GM12892 (cell line): ENCODE measurements around the gene RBL2.

Experiments
- POLR2A ChIP-seq: IDR thresholded peaks from 2 replicates; pipeline ENCODE4 v1.6.1; 2011; ENCODE audit warnings: low read depth, low read length, control low read depth
- TAF1 ChIP-seq: IDR thresholded peaks from 2 replicates; pipeline ENCODE4 v1.6.1; 2011; ENCODE audit warnings: low read depth, mild to moderate bottlenecking, control low read depth, low read length, borderline replicate concordance

- TF ChIP-seq POLR2A (no peak), TAF1 (no peak)
Observed at GRCh38 chr16:53506254-53506653, 72.0 kb downstream of the RBL2 start.
